NCI-H2081 treated with DMSO at 0.1 percent for 48 hours (cell line): ENCODE data around the gene OXER1.

Experiments
- DNase-seq: peaks from one replicate; lab custom pipeline; 2025; lab: John Stamatoyannopoulos, UW

OXER1 gene

GRCh38 chr2:42764096-42764495 is at the start of gene OXER1:
Gene OXER1, minus strand, starts transcription at chr2:42764135. Its CDS starts 73 bp downstream, at chr2:42764062.
- no peak for DNase-seq

GRCh38 chr2:42812899-42813479 is 49.1 kb upstream of the OXER1 start:
- DNase-seq = no peak

GRCh38 chr2:42810971-42811811 is 47.3 kb upstream of the OXER1 start:
- DNase-seq = no peak

- DNase-seq = peak; percentile 86
Measured at GRCh38 chr2:42810121-42810970, 46.4 kb upstream of the OXER1 start.

- DNase-seq = no peak
Measured at GRCh38 chr2:42809819-42810120, 45.8 kb upstream of the OXER1 start.

- DNase-seq = no peak
Measured at GRCh38 chr2:42809131-42809818, 45.3 kb upstream of the OXER1 start.

GRCh38 chr2:42808301-42808700 is 44.4 kb upstream of the OXER1 start:
- DNase-seq = no peak

GRCh38 chr2:42806786-42807185 is 42.9 kb upstream of the OXER1 start:
- no peak for DNase-seq

GRCh38 chr2:42804891-42805290 is 41.0 kb upstream of the OXER1 start:
- no peak for DNase-seq

GRCh38 chr2:42804338-42804737 is 40.4 kb upstream of the OXER1 start:
- no peak for DNase-seq

- DNase-seq = no peak
Measured at GRCh38 chr2:42802150-42802549, 38.2 kb upstream of the OXER1 start.

- DNase-seq = no peak
Measured at GRCh38 chr2:42801381-42801780, 37.4 kb upstream of the OXER1 start.

- no peak for DNase-seq
Measured at GRCh38 chr2:42800981-42801380, 37.0 kb upstream of the OXER1 start.

GRCh38 chr2:42800461-42800962 is 36.6 kb upstream of the OXER1 start:
- no peak for DNase-seq

GRCh38 chr2:42799881-42800280 is 35.9 kb upstream of the OXER1 start:
- no peak for DNase-seq

GRCh38 chr2:42797281-42797680 is 33.3 kb upstream of the OXER1 start:
- DNase-seq = no peak

GRCh38 chr2:42796427-42797248 is 32.7 kb upstream of the OXER1 start:
- DNase-seq = no peak

- DNase-seq = no peak
Measured at GRCh38 chr2:42795841-42796301, 31.9 kb upstream of the OXER1 start.

GRCh38 chr2:42795275-42795674 is 31.3 kb upstream of the OXER1 start:
- no peak for DNase-seq

GRCh38 chr2:42794271-42795046 is 30.5 kb upstream of the OXER1 start:
- no peak for DNase-seq
